ENCODE results near the gene DDX54. TPM values are rescaled to one million over a fixed set of nuclear protein-coding genes. Genes with fewer than 3 reads are reported as not detected.
A peak's percentile ranks its signal among the peaks of the same experiment; 100 is the strongest.

DDX54 gene
- total RNA-seq, 1 donor: 40.2 TPM

GRCh38 chr12:113179023-113179422 lies 6.3 kb downstream of the DDX54 start:
- peaks cover 8% of the 10 kb centered on the region for H4K20me1 ChIP-seq (ENCODE audit: insufficient read depth, low read length)
- H3K79me2 ChIP-seq (ENCODE audit: insufficient read depth, low read length): peaks cover 37% of the 10 kb centered on the region
- H3K4me2 ChIP-seq (ENCODE audit: insufficient read depth, low read length): no peak overlapping the region
- DNase-seq (ENCODE audit: insufficient read length, low spot score, missing footprints): no peak
- no peak overlapping the region for H3K27ac ChIP-seq (ENCODE audit: low read depth, low read length)
- H3K27me3 ChIP-seq (ENCODE audit: insufficient read depth, low read length): no peaks in the 10 kb centered on the region
- H3K36me3 ChIP-seq (ENCODE audit: insufficient read depth, low read length): peaks cover 56% of the 10 kb centered on the region
- peaks cover 4% of the 10 kb centered on the region for H3K9me3 ChIP-seq (ENCODE audit: low read depth, low read length)
- no peak overlapping the region for H3K4me3 ChIP-seq (ENCODE audit: insufficient read depth, low read length)
- H3K4me1 ChIP-seq (ENCODE audit: insufficient read depth, low read length): peaks cover under 1% of the 10 kb centered on the region
- TF ChIP-seq, protein P1, sequence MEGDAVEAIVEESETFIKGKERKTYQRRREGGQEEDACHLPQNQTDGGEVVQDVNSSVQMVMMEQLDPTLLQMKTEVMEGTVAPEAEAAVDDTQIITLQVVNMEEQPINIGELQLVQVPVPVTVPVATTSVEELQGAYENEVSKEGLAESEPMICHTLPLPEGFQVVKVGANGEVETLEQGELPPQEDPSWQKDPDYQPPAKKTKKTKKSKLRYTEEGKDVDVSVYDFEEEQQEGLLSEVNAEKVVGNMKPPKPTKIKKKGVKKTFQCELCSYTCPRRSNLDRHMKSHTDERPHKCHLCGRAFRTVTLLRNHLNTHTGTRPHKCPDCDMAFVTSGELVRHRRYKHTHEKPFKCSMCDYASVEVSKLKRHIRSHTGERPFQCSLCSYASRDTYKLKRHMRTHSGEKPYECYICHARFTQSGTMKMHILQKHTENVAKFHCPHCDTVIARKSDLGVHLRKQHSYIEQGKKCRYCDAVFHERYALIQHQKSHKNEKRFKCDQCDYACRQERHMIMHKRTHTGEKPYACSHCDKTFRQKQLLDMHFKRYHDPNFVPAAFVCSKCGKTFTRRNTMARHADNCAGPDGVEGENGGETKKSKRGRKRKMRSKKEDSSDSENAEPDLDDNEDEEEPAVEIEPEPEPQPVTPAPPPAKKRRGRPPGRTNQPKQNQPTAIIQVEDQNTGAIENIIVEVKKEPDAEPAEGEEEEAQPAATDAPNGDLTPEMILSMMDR (IDR thresholded peaks at IDR 0.05; ENCODE audit: extremely low read depth, low read depth, low read length): no peak
- no peak overlapping the region for H2AFZ ChIP-seq (ENCODE audit: low read length)

- no peaks in the 10 kb centered on the region for H3K79me2 ChIP-seq (ENCODE audit: insufficient read depth, low read length)
- no peak overlapping the region for H3K4me2 ChIP-seq (ENCODE audit: insufficient read depth, low read length)
- DNase-seq (ENCODE audit: insufficient read length, low spot score, missing footprints): peak; percentile 98
- H3K27me3 ChIP-seq (ENCODE audit: insufficient read depth, low read length): no peaks in the 10 kb centered on the region
- peaks cover 8% of the 10 kb centered on the region for H4K20me1 ChIP-seq (ENCODE audit: insufficient read depth, low read length)
- peaks cover 4% of the 10 kb centered on the region for H3K9me3 ChIP-seq (ENCODE audit: low read depth, low read length)
- no peaks in the 10 kb centered on the region for H3K4me1 ChIP-seq (ENCODE audit: insufficient read depth, low read length)
- H3K36me3 ChIP-seq (ENCODE audit: insufficient read depth, low read length): peaks cover 80% of the 10 kb centered on the region
- TF ChIP-seq, protein P1 (IDR thresholded peaks at IDR 0.05; ENCODE audit: extremely low read depth, low read depth, low read length): peak; percentile 96
- H2AFZ ChIP-seq (ENCODE audit: low read length): no peak overlapping the region
- no peak overlapping the region for H3K27ac ChIP-seq (ENCODE audit: low read depth, low read length)
- H3K4me3 ChIP-seq (ENCODE audit: insufficient read depth, low read length): no peak overlapping the region
Measured at GRCh38 chr12:113174461-113175384, 10.6 kb downstream of the DDX54 start.

- H3K36me3 ChIP-seq (ENCODE audit: insufficient read depth, low read length): peaks cover 75% of the 10 kb centered on the region
- DNase-seq (ENCODE audit: insufficient read length, low spot score, missing footprints): no peak
- TF ChIP-seq, protein P1 (IDR thresholded peaks at IDR 0.05; ENCODE audit: extremely low read depth, low read depth, low read length): no peak
Measured at GRCh38 chr12:113173081-113173698, 12.1 kb downstream of the DDX54 start.

GRCh38 chr12:113172185-113172584 lies 13.1 kb downstream of the DDX54 start:
- Histone ChIP-seq H3K4me3 (ENCODE audit: insufficient read depth, low read length) (no peak overlapping the region), H4K20me1 (ENCODE audit: insufficient read depth, low read length) (peaks cover 9% of the 10 kb centered on the region), H3K79me2 (ENCODE audit: insufficient read depth, low read length) (no peaks in the 10 kb centered on the region), H3K27me3 (ENCODE audit: insufficient read depth, low read length) (no peaks in the 10 kb centered on the region), H3K4me2 (ENCODE audit: insufficient read depth, low read length) (no peak overlapping the region), H2AFZ (ENCODE audit: low read length) (no peak overlapping the region), H3K36me3 (ENCODE audit: insufficient read depth, low read length) (peaks cover 71% of the 10 kb centered on the region), H3K4me1 (ENCODE audit: insufficient read depth, low read length) (no peaks in the 10 kb centered on the region), H3K27ac (ENCODE audit: low read depth, low read length) (no peak overlapping the region), H3K9me3 (ENCODE audit: low read depth, low read length) (peaks cover 3% of the 10 kb centered on the region)
- DNase-seq (ENCODE audit: insufficient read length, low spot score, missing footprints): no peak
- TF ChIP-seq, protein P1 (IDR thresholded peaks at IDR 0.05; ENCODE audit: extremely low read depth, low read depth, low read length): no peak

More at GRCh38 chr12:113173081-113173698, 12.1 kb downstream of the DDX54 start:
- no peaks in the 10 kb centered on the region for H3K27me3 ChIP-seq (ENCODE audit: insufficient read depth, low read length)
- H3K9me3 ChIP-seq (ENCODE audit: low read depth, low read length): peaks cover 4% of the 10 kb centered on the region
- no peaks in the 10 kb centered on the region for H3K79me2 ChIP-seq (ENCODE audit: insufficient read depth, low read length)
- H4K20me1 ChIP-seq (ENCODE audit: insufficient read depth, low read length): peaks cover 9% of the 10 kb centered on the region
- no peak overlapping the region for H3K4me2 ChIP-seq (ENCODE audit: insufficient read depth, low read length)
- no peaks in the 10 kb centered on the region for H3K4me1 ChIP-seq (ENCODE audit: insufficient read depth, low read length)
- H2AFZ ChIP-seq (ENCODE audit: low read length): no peak overlapping the region
- H3K27ac ChIP-seq (ENCODE audit: low read depth, low read length): no peak overlapping the region
- H3K4me3 ChIP-seq (ENCODE audit: insufficient read depth, low read length): no peak overlapping the region

All from osteoblast (primary cell).